ENCODE data around the gene FBLN5. TPM values are rescaled to one million over a fixed set of nuclear protein-coding genes. Genes with fewer than 3 reads are reported as not detected.

Gene FBLN5
- total RNA-seq, 1 donor from 2014 or later, result 98.7 TPM

DNA sequence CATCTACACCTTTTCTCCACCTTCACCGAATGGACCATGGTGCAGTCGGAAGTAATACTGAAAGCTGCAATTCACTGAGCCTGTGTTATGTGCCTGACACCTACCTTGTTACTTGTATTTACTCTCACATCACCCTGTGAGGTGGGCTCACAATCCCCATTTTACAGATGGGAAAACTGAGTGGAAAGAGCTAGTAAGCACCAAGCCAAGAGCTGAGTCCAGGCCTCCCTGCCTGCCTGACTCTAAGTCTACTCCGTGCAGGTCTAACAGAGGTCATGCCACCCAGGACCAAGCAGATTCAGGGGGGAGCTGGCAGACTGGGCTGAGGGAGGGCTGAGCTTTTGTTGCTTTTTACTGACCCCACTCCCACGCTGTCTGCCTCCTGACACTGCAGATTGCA, 51.1 kb downstream of the FBLN5 start:
- Mint-ChIP-seq H3K9me3 (ENCODE audit: unreplicated experiment) (no peaks in the 10 kb centered on the region), H3K27me3 (ENCODE audit: unreplicated experiment) (no peaks in the 10 kb centered on the region), H3K4me1 (ENCODE audit: unreplicated experiment) (peaks cover 67% of the 10 kb centered on the region), H3K27ac (ENCODE audit: unreplicated experiment) (peak overlapping the region; percentile 49), H3K4me3 (ENCODE audit: unreplicated experiment) (no peak overlapping the region), H3K36me3 (ENCODE audit: unreplicated experiment) (peaks cover 2% of the 10 kb centered on the region)
- TF ChIP-seq, protein P1, sequence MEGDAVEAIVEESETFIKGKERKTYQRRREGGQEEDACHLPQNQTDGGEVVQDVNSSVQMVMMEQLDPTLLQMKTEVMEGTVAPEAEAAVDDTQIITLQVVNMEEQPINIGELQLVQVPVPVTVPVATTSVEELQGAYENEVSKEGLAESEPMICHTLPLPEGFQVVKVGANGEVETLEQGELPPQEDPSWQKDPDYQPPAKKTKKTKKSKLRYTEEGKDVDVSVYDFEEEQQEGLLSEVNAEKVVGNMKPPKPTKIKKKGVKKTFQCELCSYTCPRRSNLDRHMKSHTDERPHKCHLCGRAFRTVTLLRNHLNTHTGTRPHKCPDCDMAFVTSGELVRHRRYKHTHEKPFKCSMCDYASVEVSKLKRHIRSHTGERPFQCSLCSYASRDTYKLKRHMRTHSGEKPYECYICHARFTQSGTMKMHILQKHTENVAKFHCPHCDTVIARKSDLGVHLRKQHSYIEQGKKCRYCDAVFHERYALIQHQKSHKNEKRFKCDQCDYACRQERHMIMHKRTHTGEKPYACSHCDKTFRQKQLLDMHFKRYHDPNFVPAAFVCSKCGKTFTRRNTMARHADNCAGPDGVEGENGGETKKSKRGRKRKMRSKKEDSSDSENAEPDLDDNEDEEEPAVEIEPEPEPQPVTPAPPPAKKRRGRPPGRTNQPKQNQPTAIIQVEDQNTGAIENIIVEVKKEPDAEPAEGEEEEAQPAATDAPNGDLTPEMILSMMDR (IDR thresholded peaks at IDR 0.05), result no peak
- no peak for DNase-seq (ENCODE audit: extremely low spot score, unreplicated experiment)

DNA sequence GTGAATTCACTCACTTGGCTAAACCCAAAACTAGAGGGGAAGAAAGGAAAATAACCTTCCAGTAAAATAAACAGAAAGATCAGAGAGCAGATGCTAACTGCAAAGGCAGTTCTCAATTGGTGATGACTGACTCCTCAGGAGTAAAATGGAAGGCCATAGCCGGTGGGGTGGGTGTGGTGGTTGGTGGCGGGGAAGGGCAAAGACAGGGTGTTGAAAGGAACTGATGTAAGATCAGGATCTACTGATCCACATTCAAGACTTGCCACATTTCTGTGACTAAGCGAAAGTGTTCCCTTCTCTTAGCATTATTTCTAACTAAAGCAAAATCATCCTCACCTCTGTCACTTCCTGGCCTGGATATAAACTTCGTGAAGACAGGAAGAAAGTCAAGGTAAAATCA, 53.8 kb downstream of the FBLN5 start:
- Mint-ChIP-seq H3K9me3 (ENCODE audit: unreplicated experiment) (no peaks in the 10 kb centered on the region), H3K27ac (ENCODE audit: unreplicated experiment) (peak overlapping the region; percentile 79), H3K4me1 (ENCODE audit: unreplicated experiment) (peaks cover 53% of the 10 kb centered on the region), H3K4me3 (ENCODE audit: unreplicated experiment) (no peak overlapping the region), H3K36me3 (ENCODE audit: unreplicated experiment) (peaks cover 3% of the 10 kb centered on the region), H3K27me3 (ENCODE audit: unreplicated experiment) (no peaks in the 10 kb centered on the region)
- TF ChIP-seq, protein P1 (IDR thresholded peaks at IDR 0.05), result no peak
- no peak for DNase-seq (ENCODE audit: extremely low spot score, unreplicated experiment)

DNA sequence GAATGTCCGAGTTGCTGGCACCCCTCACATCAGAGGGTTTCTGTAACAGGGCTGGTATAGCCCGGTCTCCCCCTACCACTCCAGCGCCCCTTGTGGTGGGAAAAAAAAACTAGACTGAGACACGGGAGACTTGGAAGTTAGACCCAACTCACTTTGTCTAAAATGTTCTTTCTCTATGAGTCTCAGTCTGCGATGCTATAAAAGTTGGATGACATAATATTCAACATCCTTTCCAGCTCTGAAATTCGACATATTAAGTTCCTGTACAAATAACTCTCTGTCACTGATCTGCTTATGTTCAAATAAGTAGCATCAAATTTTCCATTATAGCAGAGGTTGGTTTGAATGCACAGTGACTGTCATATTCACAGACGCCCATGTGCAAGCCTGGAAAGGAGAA, 54.5 kb downstream of the FBLN5 start:
- peaks cover 47% of the 10 kb centered on the region for H3K4me1 Mint-ChIP-seq (ENCODE audit: unreplicated experiment)
- H3K36me3 Mint-ChIP-seq (ENCODE audit: unreplicated experiment), result peaks cover 5% of the 10 kb centered on the region
- TF ChIP-seq, protein P1 (IDR thresholded peaks at IDR 0.05), result peak; percentile 61
- no peaks in the 10 kb centered on the region for H3K27me3 Mint-ChIP-seq (ENCODE audit: unreplicated experiment)
- H3K9me3 Mint-ChIP-seq (ENCODE audit: unreplicated experiment), result no peaks in the 10 kb centered on the region
- peak overlapping the region; percentile 79 for H3K27ac Mint-ChIP-seq (ENCODE audit: unreplicated experiment)
- DNase-seq (ENCODE audit: extremely low spot score, unreplicated experiment), result no peak
- no peak overlapping the region for H3K4me3 Mint-ChIP-seq (ENCODE audit: unreplicated experiment)

DNA sequence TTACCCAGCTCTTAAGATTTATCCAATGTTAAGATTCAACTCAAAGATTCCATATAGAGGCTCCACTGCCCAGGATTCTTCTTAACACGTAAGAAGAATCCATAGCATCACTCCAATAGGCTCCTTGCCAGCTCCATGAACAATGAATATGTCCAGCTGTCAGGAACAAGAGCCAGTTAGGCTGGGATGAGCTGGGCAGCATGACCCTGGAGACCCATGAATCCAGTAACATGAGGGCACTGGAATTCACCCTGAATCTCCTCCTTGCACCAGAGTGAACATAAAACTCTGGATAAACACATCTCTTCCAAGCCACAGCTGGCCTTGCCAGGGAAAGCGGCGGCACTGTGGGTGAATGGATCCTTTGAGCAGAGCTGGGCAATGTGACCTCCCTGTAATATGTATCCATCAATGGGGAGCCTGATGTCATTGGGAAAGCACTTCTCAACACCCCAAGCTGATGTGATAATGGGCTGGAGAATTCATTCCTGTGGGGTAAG, 55.7 kb downstream of the FBLN5 start:
- TF ChIP-seq, protein P1 (IDR thresholded peaks at IDR 0.05), result no peak
- Mint-ChIP-seq H3K9me3 (ENCODE audit: unreplicated experiment) (no peaks in the 10 kb centered on the region), H3K27ac (ENCODE audit: unreplicated experiment) (peak overlapping the region; percentile 14), H3K4me3 (ENCODE audit: unreplicated experiment) (no peak overlapping the region), H3K4me1 (ENCODE audit: unreplicated experiment) (peaks cover 36% of the 10 kb centered on the region), H3K36me3 (ENCODE audit: unreplicated experiment) (peaks cover 8% of the 10 kb centered on the region), H3K27me3 (ENCODE audit: unreplicated experiment) (no peaks in the 10 kb centered on the region)
- DNase-seq (ENCODE audit: extremely low spot score, unreplicated experiment), result no peak

DNA sequence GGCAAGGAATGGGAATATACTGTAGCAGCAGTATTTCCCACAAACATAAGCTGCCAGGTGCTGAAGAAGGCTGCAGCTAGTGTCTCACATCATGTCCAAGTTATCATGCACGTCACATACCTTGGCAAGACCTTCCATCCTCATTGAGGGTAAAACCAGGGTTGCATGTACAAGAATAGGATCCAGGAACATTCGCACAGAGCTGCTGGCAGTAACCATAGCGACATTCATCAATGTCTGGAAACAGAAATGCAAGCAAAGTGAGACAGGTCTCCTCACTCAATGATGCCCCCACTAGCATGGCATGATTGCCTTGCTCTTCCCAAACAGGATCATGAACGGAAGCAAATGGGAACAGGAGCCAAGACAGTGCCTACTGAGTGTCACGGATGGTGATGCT, 56.4 kb downstream of the FBLN5 start:
- Mint-ChIP-seq H3K27ac (ENCODE audit: unreplicated experiment) (no peak overlapping the region), H3K4me1 (ENCODE audit: unreplicated experiment) (peaks cover 32% of the 10 kb centered on the region), H3K36me3 (ENCODE audit: unreplicated experiment) (peaks cover 11% of the 10 kb centered on the region), H3K9me3 (ENCODE audit: unreplicated experiment) (no peaks in the 10 kb centered on the region), H3K27me3 (ENCODE audit: unreplicated experiment) (no peaks in the 10 kb centered on the region), H3K4me3 (ENCODE audit: unreplicated experiment) (no peak overlapping the region)
- TF ChIP-seq, protein P1 (IDR thresholded peaks at IDR 0.05), result no peak
- no peak for DNase-seq (ENCODE audit: extremely low spot score, unreplicated experiment)
